Measurements from ENCODE around the gene RNF39. TPM values are rescaled to one million over a fixed set of nuclear protein-coding genes. Genes with fewer than 3 reads are reported as not detected.

Gene RNF39
- total RNA-seq, 4 donors from 2014 or later = 0.80 TPM; not detected in 3

DNA sequence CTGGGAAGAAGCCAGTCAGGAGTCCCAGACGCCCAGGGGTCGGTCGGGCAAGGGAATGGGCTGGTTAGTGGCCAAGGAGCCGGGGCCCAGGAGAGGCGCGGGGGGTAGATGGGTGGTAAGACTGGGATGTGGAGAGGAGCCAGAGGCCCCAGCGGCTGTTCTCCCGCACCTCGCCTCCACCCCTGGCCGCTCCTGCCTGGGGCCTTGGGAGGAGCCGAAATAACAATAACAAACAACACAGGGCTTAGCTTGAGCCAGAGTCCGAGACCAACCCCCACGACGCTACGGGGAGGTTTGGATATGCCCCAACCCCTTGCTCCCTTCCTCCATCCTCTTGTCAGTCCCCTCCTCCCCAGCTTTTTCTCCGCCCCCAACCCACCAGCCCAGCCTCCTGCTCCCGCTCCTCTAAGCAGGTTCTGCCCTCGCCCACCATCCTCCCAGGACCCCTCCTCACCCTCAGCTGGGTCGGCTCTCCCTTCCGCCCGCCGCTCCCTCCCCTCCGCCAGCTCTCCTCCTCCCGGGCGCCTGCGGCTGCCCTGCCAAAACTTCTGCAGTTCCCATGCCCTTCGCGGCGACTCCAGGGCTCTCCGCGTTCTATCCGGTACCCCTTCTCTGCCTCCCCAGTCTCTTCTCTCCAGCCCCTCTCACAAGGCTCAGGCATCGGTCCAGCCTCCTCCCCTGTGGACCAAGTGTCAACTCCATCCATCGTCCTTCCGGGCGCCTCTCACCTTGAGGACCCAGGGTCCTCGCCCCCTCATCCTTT, 1.1 kb downstream of the RNF39 start:
- TF ChIP-seq POLR2A (IDR thresholded peaks at IDR 0.05) = no peak
- TF ChIP-seq, protein P1, sequence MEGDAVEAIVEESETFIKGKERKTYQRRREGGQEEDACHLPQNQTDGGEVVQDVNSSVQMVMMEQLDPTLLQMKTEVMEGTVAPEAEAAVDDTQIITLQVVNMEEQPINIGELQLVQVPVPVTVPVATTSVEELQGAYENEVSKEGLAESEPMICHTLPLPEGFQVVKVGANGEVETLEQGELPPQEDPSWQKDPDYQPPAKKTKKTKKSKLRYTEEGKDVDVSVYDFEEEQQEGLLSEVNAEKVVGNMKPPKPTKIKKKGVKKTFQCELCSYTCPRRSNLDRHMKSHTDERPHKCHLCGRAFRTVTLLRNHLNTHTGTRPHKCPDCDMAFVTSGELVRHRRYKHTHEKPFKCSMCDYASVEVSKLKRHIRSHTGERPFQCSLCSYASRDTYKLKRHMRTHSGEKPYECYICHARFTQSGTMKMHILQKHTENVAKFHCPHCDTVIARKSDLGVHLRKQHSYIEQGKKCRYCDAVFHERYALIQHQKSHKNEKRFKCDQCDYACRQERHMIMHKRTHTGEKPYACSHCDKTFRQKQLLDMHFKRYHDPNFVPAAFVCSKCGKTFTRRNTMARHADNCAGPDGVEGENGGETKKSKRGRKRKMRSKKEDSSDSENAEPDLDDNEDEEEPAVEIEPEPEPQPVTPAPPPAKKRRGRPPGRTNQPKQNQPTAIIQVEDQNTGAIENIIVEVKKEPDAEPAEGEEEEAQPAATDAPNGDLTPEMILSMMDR (IDR thresholded peaks at IDR 0.05) = no peak
- H3K36me3 ChIP-seq = peaks cover 0 to 6% (median 0%) of the 10 kb centered on the region in 3 donors
- no peaks in the 10 kb centered on the region for H3K9me3 ChIP-seq
- H3K27me3 ChIP-seq = peaks cover 0 to 24% of the 10 kb centered on the region in 2 donors
- peak overlapping the region in 3 of 4 donors; percentile 3 to 50 (median 39) for H3K4me3 ChIP-seq
- no peak for DNase-seq
- no peak overlapping the region for H3K27ac ChIP-seq
- H3K4me1 ChIP-seq = peaks cover 4 to 29% (median 13%) of the 10 kb centered on the region in 4 donors

DNA sequence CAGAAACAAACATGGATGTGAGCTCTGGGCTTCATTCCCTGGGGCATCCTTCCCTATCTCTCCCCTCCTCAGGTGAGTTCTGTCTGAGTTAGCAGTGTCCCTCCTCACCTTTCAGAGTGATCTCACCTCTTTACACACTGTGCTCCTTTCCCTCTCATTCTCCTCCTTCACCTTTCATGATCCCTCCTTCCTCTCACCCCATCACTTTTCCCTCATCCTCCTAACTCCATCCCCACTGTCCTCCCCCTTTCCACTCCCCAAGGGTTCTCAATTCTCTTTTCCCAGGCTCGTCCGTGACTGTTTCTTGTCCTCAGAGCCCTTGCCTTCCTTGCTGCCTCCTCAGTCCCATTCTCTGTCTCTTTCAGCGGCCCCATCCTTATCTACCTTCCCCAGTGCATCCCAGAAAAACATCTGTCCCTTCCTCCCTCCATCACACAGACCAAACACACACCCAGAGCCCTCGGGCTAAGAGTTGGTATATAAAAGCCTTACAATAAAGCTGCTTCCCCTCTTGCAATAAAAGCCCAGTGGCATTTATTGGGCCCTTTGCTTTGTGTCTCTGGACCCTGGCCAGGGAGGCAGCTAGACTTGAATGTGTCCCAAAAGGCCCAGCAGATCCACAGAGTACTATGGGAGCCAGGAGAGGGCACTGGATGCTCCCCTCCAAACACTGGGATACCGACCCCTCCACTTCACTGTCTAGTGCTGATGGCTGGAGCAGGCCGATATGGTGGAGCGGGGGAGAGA, 1.9 kb downstream of the RNF39 start:
- Histone ChIP-seq H3K36me3 (peaks cover 0 to 14% (median 0%) of the 10 kb centered on the region in 3 donors), H3K27ac (no peak overlapping the region), H3K9me3 (no peaks in the 10 kb centered on the region), H3K4me3 (no peak overlapping the region), H3K27me3 (peaks cover 0 to 24% of the 10 kb centered on the region in 2 donors), H3K4me1 (peaks cover 4 to 29% (median 13%) of the 10 kb centered on the region in 4 donors)
- no peak for DNase-seq
- TF ChIP-seq, protein P1 (IDR thresholded peaks at IDR 0.05) = no peak
- TF ChIP-seq POLR2A (IDR thresholded peaks at IDR 0.05) = no peak

DNA sequence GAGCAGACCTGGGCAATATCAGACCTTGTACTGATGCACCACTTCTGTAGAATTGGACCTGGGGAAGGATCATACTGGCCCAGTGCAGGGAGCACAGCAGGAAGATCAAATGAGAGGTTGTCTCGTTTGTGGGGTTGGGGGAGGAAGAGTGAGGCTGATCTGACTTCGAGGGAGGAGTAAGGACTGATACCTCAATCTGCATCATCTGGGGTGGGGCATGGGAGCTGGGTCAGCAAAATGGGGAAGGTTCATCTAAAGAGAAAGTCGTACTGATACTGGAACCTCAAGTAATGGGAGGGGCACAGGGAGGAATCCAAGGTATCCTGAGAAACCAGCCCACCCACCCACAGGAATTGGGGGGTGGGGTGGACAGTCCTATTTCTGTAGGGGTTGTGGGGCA, 3.7 kb downstream of the RNF39 start:
- TF ChIP-seq, protein P1 (IDR thresholded peaks at IDR 0.05) = no peak
- no peak for TF ChIP-seq POLR2A (IDR thresholded peaks at IDR 0.05)
- Histone ChIP-seq H3K36me3 (peaks cover 0 to 14% (median 0%) of the 10 kb centered on the region in 3 donors), H3K27me3 (peaks cover 0 to 24% of the 10 kb centered on the region in 2 donors), H3K9me3 (no peaks in the 10 kb centered on the region), H3K27ac (no peak overlapping the region), H3K4me1 (peaks cover 4 to 39% (median 18%) of the 10 kb centered on the region in 4 donors), H3K4me3 (no peak overlapping the region)
- no peak for DNase-seq

DNA sequence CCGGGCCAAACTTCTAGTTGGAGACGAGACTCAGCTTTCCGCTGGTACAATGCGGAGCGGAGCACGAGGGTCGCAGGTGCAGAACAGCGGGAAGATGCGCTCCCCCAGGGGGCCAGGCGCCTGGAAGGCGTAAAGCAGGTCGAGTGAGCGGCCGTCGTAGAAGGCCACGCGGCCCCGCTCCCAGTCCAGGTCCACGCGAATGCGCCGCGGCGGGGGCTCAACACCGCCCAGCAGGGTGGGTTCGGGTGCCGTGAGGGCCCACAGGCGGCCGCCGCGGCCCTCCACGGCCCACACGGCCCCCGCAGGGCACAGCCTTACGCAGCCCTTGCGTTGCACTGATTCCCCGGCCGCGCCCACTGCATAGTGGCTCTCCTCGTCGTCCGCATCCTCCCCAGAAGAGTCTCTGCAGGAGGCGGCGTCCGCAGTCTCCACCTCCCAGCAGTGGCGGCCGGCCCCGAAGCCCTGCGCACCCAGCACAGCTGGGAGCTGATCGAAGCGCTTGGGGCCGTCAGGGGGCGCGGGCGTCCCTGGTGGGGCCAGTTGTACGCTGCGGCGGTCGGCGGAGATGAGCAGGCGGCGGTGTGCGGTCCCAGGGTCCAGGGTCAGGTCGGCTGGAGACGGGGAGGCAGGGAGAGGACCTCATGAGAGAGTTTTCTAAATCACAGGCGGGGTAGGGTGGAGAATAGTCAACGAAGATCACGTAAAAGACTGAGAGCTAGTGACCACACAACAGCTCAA, 4.3 kb downstream of the RNF39 start:
- no peak overlapping the region for H3K4me3 ChIP-seq
- TF ChIP-seq POLR2A (IDR thresholded peaks at IDR 0.05) = no peak
- TF ChIP-seq, protein P1 (IDR thresholded peaks at IDR 0.05) = no peak
- peaks cover 0 to 24% of the 10 kb centered on the region in 2 donors for H3K27me3 ChIP-seq
- no peak overlapping the region for H3K27ac ChIP-seq
- no peaks in the 10 kb centered on the region for H3K9me3 ChIP-seq
- peaks cover 0 to 14% (median 0%) of the 10 kb centered on the region in 3 donors for H3K36me3 ChIP-seq
- peaks cover 4 to 41% (median 18%) of the 10 kb centered on the region in 4 donors for H3K4me1 ChIP-seq
- DNase-seq = no peak

DNA sequence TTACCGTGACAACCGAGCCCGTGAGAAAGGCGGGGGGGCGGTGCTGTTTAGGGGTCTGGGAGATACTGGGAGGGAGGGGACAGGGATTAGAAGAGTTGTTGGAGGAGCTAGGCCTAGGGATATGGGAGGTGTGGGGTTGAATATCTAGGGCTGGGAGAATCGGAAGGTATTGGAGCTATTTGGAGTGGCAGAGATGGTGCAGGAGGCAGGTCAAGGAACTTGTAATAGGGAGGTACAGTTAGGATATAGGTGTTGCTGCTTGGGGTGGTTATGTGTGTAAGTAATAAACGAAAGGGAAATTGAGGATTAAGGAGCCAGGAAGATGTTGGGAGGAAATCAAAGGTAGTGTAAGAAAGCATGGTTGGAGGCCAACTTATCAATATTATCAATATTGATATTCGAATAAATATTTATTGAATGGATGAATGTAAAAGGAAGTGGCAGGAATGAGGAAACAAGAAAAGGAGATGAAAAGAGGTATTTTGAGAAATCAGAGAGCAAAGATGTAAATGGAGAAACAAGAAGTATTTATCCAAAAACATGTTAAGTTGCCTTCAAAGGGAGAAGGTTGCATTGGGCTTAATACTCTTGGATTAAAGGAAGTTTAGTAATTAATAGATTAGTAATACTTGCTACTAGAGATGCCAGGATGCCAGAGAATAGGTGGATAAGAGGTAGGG, 8.0 kb downstream of the RNF39 start:
- Histone ChIP-seq H3K4me1 (peaks cover 0 to 30% (median 7%) of the 10 kb centered on the region in 4 donors), H3K4me3 (peak overlapping the region; percentile 71 to 82 (median 76)), H3K36me3 (peaks cover 0 to 21% (median 0%) of the 10 kb centered on the region in 3 donors), H3K27me3 (peaks cover 0 to 4% of the 10 kb centered on the region in 2 donors), H3K9me3 (no peaks in the 10 kb centered on the region), H3K27ac (peak overlapping the region; percentile 89 to 97 (median 92))
- DNase-seq = no peak
- no peak for TF ChIP-seq POLR2A (IDR thresholded peaks at IDR 0.05)
- TF ChIP-seq, protein P1 (IDR thresholded peaks at IDR 0.05) = no peak
